Measurements from ENCODE around the gene THADA.

THADA gene

GRCh38 chr2:43269074-43269572, 326.7 kb downstream of the THADA start:
- DNase-seq = no peak

DNA sequence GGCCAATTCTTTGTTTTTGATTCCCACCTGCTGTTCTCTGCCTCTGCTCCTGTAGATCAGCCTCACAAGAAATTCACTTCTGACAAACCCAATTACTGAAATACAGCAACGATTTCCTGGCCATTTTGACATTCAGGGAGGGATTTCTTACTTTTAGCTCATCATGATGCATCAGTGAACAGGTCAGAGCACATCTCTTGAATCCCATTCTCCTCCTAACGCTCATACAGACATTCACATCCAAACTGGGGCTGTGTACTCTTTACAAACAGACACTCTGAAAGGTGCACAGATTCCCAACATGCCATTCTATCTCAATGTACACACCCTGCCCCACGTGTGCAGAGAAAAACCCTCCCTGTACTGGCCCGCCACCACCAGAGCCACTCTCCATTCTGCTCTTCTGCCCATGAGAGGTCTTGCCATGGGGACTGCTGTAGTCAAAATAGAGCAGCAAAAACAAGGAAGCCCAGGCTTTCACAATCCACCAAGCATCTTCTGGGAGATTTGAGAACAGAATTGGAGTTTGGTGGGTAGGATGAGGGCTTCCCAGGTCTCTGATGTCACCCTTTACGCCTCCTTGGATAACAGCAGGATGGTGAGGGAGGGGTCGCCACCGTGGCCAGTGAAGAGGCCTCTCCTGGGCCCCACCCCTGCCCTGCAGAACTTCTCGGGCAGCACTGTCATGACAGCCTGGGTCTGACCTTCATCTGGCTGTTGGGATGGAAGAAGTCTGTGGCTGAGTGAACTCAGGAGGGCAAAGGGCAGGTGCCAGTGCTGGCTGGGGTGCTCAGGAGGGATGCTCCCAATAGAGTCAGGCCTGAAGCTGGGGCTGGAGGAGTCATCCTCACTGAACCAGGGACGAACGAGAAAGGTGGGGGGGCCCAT, 327.5 kb downstream of the THADA start:
- DNase-seq = no peak

GRCh38 chr2:43267381-43267780, 328.5 kb downstream of the THADA start:
- no peak for DNase-seq

DNA sequence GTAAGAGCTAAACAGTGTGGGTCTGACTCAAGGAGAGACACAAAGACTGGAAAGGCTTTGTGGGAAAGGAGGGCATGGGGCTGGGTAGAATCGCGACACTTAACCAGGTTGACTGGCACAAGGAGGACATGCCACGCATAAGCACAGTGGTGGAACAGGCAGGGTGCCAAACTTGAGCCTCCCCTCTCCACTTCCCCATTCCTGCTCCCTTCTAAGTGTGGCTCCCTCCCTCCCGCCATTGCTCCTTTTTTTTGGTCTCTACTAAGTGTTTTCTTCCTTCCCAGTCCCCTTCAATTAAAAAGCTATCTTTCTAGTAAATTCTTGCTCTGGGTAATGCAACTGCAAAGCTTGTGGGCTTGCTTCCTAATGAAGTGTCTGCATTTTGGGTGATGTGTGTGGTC, 329.1 kb downstream of the THADA start:
- DNase-seq = no peak

DNA sequence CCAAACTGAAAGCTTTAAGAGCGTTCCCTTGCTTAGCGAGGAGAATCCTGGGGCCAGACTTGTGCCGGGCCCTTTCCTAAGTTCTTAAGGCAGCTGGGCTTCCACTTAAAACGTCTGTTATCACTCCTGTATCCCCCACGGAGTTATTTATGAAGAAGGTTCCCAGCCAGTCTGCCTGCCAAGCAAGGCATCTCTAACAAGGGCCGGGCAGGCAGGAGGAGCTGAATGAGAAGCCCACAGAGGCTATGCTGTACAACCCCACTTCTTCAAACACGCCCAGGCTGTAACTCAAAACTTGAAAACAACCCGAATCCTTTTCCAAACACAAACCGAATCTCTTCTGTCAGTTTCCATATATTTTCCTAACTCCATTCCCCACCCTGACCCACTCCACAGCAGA, 330.4 kb downstream of the THADA start:
- no peak for DNase-seq

DNA sequence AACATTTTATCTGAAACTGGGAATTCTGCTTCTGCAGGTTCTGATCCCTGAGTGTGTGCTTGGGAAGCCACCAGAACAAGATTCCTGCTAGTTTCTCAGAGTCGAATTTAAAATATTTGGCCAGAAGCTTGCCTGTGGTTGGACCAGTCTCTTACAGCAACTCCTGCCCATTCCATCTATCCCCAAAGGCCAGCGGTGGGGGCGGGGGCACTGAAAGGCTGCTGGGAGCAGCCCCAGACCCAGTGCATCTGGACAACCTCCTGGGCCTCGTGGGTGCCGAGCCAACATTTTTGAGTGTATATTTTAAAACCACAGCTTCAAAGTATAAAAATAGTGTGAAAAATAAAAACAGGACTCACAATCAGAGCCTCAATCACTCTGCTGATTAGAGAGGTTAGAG, 330.8 kb downstream of the THADA start:
- no peak for DNase-seq

DNA sequence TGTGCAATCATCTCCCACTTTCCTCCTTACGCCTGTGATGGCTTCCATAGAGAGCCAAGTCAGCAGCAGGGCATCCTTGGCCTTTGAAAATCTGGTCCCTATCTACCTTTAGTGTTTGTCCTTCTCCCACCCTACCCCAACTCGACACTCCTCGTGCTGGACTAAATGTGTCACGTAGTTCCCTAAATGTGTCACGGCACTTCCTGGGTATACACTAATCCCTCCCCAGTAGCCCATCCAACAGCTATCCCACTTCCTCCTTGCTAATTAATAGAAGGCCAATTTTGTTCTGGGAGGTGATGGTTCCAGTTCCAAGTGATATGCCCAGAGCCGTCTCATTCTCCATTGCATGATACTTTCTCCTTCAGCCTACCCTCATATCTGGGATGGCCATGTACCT, 332.9 kb downstream of the THADA start:
- no peak for DNase-seq

DNA sequence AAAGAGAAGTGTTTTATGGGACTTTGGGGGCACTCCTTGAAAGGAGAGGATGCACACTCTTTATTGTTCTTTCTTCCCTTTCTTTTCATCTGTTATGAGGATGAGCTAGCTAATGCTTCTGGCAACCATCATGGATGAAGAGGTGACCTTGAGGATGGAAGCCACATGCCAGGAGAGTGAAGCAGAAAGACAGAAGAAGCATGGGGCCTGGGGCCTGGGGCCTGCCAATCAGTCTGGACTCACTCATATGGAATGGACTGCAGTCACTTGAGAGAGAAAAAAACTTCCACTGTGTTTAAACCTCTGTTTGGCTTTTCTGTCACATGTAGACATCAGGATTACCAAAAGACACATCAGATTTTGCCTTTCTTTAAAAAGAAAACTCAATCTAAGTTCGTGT, 333.6 kb downstream of the THADA start:
- no peak for DNase-seq

GRCh38 chr2:43259512-43259911, 336.3 kb downstream of the THADA start:
- no peak for DNase-seq

- DNase-seq = no peak
Observed at GRCh38 chr2:43258547-43259156, 337.2 kb downstream of the THADA start.

GRCh38 chr2:43255296-43255910, 340.4 kb downstream of the THADA start:
- DNase-seq = no peak

DNA sequence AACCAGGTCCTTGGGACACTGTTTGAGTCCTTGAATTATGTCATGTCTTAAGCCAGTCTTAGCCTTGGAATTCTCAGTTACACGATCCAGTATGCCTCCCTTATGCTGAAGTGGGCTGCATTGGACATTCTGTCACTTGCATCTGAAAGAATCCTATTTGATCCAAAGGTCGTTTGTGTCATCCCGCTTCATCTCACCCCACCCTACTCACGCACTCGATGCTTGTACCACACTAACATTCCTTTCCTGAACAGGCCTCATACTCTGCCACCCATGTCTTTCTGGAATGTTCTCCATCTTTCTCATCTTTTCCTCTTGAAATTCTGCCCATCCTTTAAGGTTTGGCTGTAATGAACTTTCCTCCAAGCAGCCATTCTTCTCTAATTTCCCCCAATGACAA, 341.5 kb downstream of the THADA start:
- no peak for DNase-seq

- no peak for DNase-seq
Observed at GRCh38 chr2:43251171-43251731, 344.6 kb downstream of the THADA start.

GRCh38 chr2:43250015-43250414, 345.8 kb downstream of the THADA start:
- DNase-seq = no peak

DNA sequence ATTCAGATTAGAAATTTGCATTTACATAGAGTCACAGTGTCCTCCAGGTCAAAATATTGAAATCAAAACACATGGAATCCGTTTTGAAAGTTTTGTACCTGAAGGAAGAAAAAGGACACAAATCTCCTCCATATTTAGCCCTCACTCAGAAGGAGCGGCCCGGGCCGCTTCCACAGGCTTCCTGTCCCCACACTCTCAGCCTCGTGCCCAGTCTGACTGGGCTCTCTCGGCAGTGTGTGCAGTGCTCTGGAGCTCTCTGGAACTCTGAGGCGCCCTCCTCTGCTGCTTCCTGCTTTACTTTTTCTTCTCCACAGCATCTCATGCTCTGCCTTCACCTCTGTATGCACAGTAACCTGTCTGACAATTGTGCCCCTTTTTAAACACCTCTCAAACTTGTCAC, 347.2 kb downstream of the THADA start:
- no peak for DNase-seq

- no peak for DNase-seq
Observed at GRCh38 chr2:43246641-43247040, 349.2 kb downstream of the THADA start.

DNA sequence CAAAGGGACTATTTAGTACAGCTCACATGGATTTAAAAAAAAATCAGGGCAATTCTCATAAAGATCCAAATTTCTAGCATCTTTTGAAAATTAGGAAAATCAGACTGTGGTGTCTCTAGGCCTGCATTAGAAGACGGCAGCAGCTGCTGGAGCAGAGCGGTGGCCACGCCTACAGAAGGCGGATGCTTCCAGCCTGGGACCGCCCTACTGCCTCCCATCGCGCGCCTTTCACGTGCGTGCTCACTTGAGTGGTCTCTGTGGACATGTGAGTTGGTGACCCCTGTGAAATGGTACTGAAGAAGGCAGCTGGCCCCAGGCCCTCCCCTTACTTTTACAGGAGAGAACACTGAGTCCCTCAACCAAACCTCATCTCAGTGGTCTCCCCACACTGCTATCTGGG, 354.3 kb downstream of the THADA start:
- DNase-seq = no peak

DNA sequence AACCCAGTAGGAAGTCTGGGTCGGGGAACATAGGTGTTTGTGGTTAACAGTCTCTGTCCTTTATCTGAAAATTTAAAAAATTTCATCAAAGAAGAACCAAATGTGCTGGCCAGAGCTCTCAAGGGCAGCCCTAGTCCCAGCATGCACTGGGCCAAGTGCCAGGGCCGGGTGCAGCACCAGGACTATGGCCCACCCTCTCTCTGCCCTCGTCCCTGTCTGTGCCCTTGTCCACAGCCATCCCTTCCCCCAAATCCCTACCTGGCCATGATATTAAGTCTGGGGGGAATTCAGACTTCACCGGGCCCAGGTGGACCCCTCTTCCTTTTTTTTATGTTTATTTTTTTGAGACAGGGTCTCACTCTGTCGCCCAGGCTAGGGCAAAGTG, 355.1 kb downstream of the THADA start:
- DNase-seq = no peak

GRCh38 chr2:43239981-43240765, 355.7 kb downstream of the THADA start:
- no peak for DNase-seq

DNA sequence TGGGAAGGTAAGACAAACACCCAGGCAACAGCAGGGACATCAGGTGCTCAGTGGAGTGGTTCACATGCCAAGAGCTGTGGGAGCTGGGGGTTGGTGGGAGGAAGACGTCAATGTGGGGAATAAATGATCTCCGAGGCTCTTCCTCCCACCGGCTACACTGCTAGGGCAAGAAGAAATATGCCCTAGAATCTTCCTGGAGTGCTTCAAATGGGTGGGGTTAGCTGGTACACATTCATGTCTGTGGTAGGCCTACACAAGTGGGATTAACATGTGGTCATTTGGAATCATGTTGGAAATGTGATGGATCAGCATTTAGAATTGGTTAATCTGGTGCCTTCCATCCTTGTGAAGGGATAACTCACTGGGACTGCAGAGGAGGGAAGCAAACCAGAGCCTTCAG, 357.0 kb downstream of the THADA start:
- no peak for DNase-seq

- no peak for DNase-seq
Observed at GRCh38 chr2:43238176-43238575, 357.7 kb downstream of the THADA start.
